Heart left ventricle (tissue), 16 donors: ENCODE results near the gene LRRTM4. TPM values are rescaled to one million over a fixed set of nuclear protein-coding genes. Genes with fewer than 3 reads are reported as not detected.

Source experiments
- ATAC-seq, 4 donors: fragments of 200-7000 bp; cut with Tn5 transposase; one replicate each; pipeline ENCODE4 v1.9.1; 2020 to 2022; ENCODE audit warnings: moderate library complexity in 4 of 4, mild to moderate bottlenecking in 3 of 4, moderate number of reproducible peaks in 1 of 4
- DNase-seq, 5 donors: peaks; one replicate each; pipeline ENCODE4 v3.0.0-alpha.2; 2020
- H3K27ac ChIP-seq, 12 donors: fragments of 200-600 bp; sonication (generic) in 4 of 12; one replicate each; pipeline versions ENCODE4 v1.5.0 to v1.8.0; 2016 to 2022; ENCODE audit warnings: mild to moderate bottlenecking in 2 of 12
- H3K27me3 ChIP-seq, 9 donors: fragments of 200-600 bp; sonication (generic) in 2 of 9; one replicate each; pipeline versions ENCODE4 v1.5.1 to v1.8.0; 2016 to 2022; ENCODE audit warnings: mild to moderate bottlenecking in 3 of 9
- H3K36me3 ChIP-seq, 9 donors: fragments of 200-600 bp; sonication (generic) in 2 of 9; one replicate each; pipeline versions ENCODE4 v1.5.0 to v1.8.0; 2018 to 2022; ENCODE audit warnings: mild to moderate bottlenecking in 2 of 9
- H3K4me1 ChIP-seq, 12 donors: fragments of 200-600 bp; sonication (generic) in 4 of 12; one replicate each; pipeline versions ENCODE4 v1.5.0 to v1.8.0; 2016 to 2022; ENCODE audit warnings: mild to moderate bottlenecking in 3 of 12
- H3K4me3 ChIP-seq, 12 donors: fragments of 200-600 bp; sonication (generic) in 4 of 12; one replicate each; pipeline versions ENCODE4 v1.5.0 to v1.8.0; 2017 to 2022; ENCODE audit warnings: mild to moderate bottlenecking in 9 of 12, moderate library complexity in 4 of 12
- H3K9me3 ChIP-seq, 12 donors: fragments of 200-600 bp; sonication (generic) in 4 of 12; one replicate each; pipeline versions ENCODE4 v1.5.0 to v1.8.0; 2016 to 2022; ENCODE audit warnings: mild to moderate bottlenecking in 1 of 12
- POLR2A ChIP-seq, 2 donors: fragments of 450-650 bp; IDR thresholded peaks; one replicate each; pipeline ENCODE4 v1.6.1; 2017; ENCODE audit warnings: antibody characterized with exemption in 2 of 2, mild to moderate bottlenecking in 2 of 2, moderate library complexity in 2 of 2
- WGBS, 4 donors: extraction: QIAGEN DNeasy Blood & Tissue Kit in 2 of 4; methylation state at CpG; one replicate each; pipeline versions ENCODE4 v1.1.5 to v1.1.7; 2013 to 2018; 5-methylcytosine and 5-hydroxymethylcytosine counted together
- intact Hi-C, 10 donors: fragments of 100-400 bp; cut with DNase I; formaldehyde crosslinking; loops; one replicate each; pipeline versions ENCODE4 v1.11.1 to v1.14.2; 2022
- polyA plus RNA-seq, 2 donors: library from polyadenylated mRNA; stranded (reverse); fragments of 200-250 nt; gene quantifications; one replicate each; pipeline ENCODE4 v1.2.3, GENCODE V29; 2013
- total RNA-seq, 9 donors: library from RNA; depleted of rRNA in 2 of 9; stranded (reverse); fragments of >200 nt in 2 of 9; fragmentation: NEBNext Ultra II Directional in 3 of 9; extraction: Animal tissue kit (Norgen Biotek cat#: 25700) in 3 of 9; gene quantifications; one replicate each; pipeline versions ENCODE4 v1.1.0 to v1.2.4, GENCODE V29; 2016 to 2023
- TF ChIP-seq, protein P1 (sequence below), 12 donors: fragments of 200-600 bp; sonication (generic) in 4 of 12; IDR thresholded peaks; one replicate each; pipeline versions ENCODE4 v1.5.0 to v1.8.0; 2018 to 2022; ENCODE audit warnings: antibody characterized with exemption in 12 of 12, mild to moderate bottlenecking in 5 of 12
- donor health status: ischemic (EF 13 %, LVEDD 7.1; RV severe dilation, severe dysfunction).
- donor health status: healthy with polysubstance abuse.
- donor health status: DM: no; HTN: yes; CAD: no.
- donor health status: DM: no; HTN: no; CAD: no.
- donor health status: ischemic (EF 25% LVEDD 6.9; RV normal size, moderate dysfunction).
- donor health status: ischemic (EF 25% LVEDD 5.7; RV mildly dilated, moderate dysfunction).
- donor health status: healthy.
- donor health status: DM: yes; HTN: yes; CAD: no.
- donor health status: ischemic (EF 35%, LVEDD 5.7; RV mildly dilated, moderate dysfunction).
- donor health status: nonischemic (EF 11% LVEDD 7.7; RV severe dilation, severe dysfunction).
- donor health status: DM: yes; HTN: yes; CAD: no.
- donor health status: PGD.
- donor health status: ischemic (EF 29% LVEDD 5.4; RV normal size, mild dysfunction).
- donor health status: nonischemic (EF 23%, LVEDD 6.1; RV moderate dilation, normal function).

The LRRTM4 gene
- total and polyA plus RNA-seq, 11 donors: 0.15 to 1.3 (median 0.50) TPM; not detected in 1

DNA sequence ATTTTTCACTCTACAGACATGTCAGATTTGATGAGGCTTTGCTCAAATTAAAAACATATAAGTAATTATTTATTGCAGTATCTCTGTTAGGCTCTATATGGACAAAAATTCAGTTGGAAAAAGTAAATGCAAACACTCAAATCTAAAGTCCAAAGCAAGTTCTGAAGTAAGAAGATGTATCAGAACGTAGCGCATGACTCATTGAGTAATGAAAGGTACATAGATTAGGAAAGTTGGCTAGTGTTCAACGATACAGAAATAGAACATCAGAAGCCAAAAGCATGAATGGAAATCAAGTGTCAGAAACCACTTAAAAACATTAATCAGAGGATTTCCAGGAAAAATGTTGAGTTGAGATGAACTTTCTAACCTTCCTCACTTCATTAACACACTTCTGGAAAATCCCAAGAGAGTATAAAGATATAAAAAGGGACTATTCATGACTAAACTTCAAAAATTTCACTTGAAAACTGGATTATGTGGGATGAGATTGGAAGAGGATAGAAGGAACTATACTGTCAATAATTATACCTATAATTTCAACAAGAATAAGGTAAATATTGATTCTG lies 494.1 kb downstream of the LRRTM4 start:
- DNase-seq (no peak), ATAC-seq (peak in 1 of 4 donors; percentile 36)
- H3K9me3 ChIP-seq: no peaks in the 10 kb centered on the region
- no peaks in the 10 kb centered on the region for H3K36me3 ChIP-seq
- TF ChIP-seq, protein P1, sequence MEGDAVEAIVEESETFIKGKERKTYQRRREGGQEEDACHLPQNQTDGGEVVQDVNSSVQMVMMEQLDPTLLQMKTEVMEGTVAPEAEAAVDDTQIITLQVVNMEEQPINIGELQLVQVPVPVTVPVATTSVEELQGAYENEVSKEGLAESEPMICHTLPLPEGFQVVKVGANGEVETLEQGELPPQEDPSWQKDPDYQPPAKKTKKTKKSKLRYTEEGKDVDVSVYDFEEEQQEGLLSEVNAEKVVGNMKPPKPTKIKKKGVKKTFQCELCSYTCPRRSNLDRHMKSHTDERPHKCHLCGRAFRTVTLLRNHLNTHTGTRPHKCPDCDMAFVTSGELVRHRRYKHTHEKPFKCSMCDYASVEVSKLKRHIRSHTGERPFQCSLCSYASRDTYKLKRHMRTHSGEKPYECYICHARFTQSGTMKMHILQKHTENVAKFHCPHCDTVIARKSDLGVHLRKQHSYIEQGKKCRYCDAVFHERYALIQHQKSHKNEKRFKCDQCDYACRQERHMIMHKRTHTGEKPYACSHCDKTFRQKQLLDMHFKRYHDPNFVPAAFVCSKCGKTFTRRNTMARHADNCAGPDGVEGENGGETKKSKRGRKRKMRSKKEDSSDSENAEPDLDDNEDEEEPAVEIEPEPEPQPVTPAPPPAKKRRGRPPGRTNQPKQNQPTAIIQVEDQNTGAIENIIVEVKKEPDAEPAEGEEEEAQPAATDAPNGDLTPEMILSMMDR (IDR thresholded peaks at IDR 0.05): no peak
- TF ChIP-seq POLR2A (IDR thresholded peaks at IDR 0.05): no peak
- no peak overlapping the region for H3K4me3 ChIP-seq
- intact Hi-C loops: no loop called here
- H3K27me3 ChIP-seq: no peaks in the 10 kb centered on the region
- H3K27ac ChIP-seq: no peak overlapping the region
- H3K4me1 ChIP-seq: no peaks in the 10 kb centered on the region
- 9 to 28% (median 15%) methylated on average over 3 of the region's 3 CpGs for WGBS, 4 donors

DNA sequence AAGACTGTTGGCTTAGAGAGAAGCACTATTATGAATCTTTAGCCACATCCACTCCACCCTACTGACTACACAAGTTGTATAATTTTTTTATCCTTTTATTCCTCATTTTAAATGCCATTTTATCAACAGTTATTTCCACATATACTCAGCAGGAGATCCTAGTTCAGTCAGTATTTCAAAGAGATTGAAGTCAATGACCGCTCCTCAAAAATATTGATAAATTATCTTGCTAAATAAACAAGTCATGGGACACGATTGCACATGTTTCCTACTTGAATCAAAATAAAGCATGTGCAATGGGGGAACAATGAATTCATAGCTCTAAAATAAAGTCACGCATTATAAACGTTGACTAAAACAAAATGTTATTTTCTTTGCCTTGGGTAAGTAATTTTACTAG lies 496.5 kb downstream of the LRRTM4 start:
- no peak overlapping the region for H3K27ac ChIP-seq
- TF ChIP-seq, protein P1 (IDR thresholded peaks at IDR 0.05): no peak
- TF ChIP-seq POLR2A (IDR thresholded peaks at IDR 0.05): no peak
- ATAC-seq: no peak
- H3K9me3 ChIP-seq: no peaks in the 10 kb centered on the region
- no peaks in the 10 kb centered on the region for H3K4me1 ChIP-seq
- no peak for DNase-seq
- H3K27me3 ChIP-seq: no peaks in the 10 kb centered on the region
- WGBS, 4 donors: 76 to 81% (median 77%) methylated on average over 4 of the region's 4 CpGs
- H3K36me3 ChIP-seq: no peaks in the 10 kb centered on the region
- intact Hi-C loops: no loop called here
- no peak overlapping the region for H3K4me3 ChIP-seq

DNA sequence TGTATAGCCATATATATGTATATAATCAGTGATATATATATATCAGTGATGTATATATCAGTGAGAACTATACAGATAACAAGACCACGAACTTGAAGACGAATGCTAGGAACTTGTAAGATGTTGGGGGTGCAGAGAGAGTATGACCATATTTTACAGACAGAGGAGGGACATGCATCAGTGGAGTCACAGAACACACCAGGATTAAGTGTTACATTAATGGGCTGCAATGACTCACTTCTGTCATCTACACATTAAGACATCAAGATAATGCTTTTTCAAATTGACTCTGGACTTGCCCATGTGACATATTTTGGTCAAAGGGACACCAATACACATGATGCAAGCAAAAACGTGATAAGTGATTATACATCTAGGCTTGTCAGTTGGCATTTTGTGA lies 501.0 kb downstream of the LRRTM4 start:
- WGBS, 4 donors: 51 to 66% (median 54%) methylated on average over 3 of the region's 3 CpGs
- Histone ChIP-seq H3K27ac (no peak overlapping the region), H3K27me3 (no peaks in the 10 kb centered on the region), H3K36me3 (no peaks in the 10 kb centered on the region), H3K9me3 (no peaks in the 10 kb centered on the region), H3K4me1 (no peaks in the 10 kb centered on the region), H3K4me3 (no peak overlapping the region)
- no peak for TF ChIP-seq POLR2A (IDR thresholded peaks at IDR 0.05)
- TF ChIP-seq, protein P1 (IDR thresholded peaks at IDR 0.05): no peak
- intact Hi-C loops: no loop called here
- no peak for ATAC-seq
- DNase-seq: no peak

DNA sequence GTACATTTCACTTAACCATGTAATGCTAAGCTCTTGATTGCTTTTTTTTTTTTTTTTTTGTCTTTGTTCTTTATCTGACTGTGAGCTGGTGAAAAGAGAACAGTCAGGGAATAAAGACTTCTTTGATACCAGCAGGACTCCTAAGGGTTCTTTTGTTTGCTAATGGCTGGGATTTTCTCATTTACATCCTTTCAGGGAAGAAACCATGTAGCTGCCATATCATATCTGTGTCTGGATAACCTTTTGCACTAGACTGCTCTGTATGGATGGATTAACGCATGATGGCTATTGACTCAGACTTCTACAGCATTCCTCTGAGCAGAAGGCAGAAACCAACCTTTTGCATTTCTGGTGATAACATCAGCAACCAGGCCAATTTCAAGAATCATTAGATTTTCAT lies 504.0 kb downstream of the LRRTM4 start:
- TF ChIP-seq POLR2A (IDR thresholded peaks at IDR 0.05): no peak
- TF ChIP-seq, protein P1 (IDR thresholded peaks at IDR 0.05): no peak
- Histone ChIP-seq H3K4me1 (no peaks in the 10 kb centered on the region), H3K36me3 (no peaks in the 10 kb centered on the region), H3K4me3 (no peak overlapping the region), H3K9me3 (no peaks in the 10 kb centered on the region), H3K27ac (no peak overlapping the region), H3K27me3 (no peaks in the 10 kb centered on the region)
- ATAC-seq: no peak
- intact Hi-C loops: no loop called here
- no peak for DNase-seq
- 56 to 66% (median 62%) methylated on average over 1 of the region's 1 CpG for WGBS, 4 donors
